ENCODE results near the gene SH3GL1. TPM values are rescaled to one million over a fixed set of nuclear protein-coding genes. Genes with fewer than 3 reads are reported as not detected.

SH3GL1 gene
- total and polyA plus RNA-seq, 2 of the 4 experiments (the other 2 are of a cell fraction) = 28.1 to 138 TPM

DNA sequence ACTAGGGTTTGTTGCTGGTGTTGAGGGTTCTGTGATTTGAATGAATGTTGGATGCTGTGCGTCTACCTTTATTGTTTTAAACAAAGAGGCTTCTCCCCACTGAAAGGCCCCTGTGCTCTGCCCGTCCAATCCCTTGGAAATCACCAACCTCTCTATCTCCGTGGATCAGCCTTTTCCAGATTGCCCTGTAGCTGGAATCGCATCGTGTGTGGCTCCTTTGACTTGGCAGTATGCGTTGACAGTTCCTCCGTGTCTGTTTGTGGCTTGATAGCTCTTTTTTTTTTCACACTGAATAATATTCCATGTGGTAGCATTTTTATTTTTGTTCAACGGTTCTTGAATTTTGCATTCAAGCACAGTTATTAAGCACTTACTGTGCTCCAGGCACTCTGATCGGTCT, 34.0 kb upstream of the SH3GL1 start:
- dilution Hi-C loops (cut with HindIII; ENCODE audit: low sequenced_read_pairs, unreplicated experiment) = no loop called here
- peaks cover 3 to 15% of the 10 kb centered on the region in 2 experiments for H3K79me1 ChIP-seq (ENCODE audit: low read depth in 1 of 2, low read length in 2 of 2)
- no TSS peak for BruUV-seq (replicated peaks)
- no peak overlapping the region for H4K91ac ChIP-seq (ENCODE audit: insufficient read depth, low read depth, low read length)
- no peaks in the 10 kb centered on the region for H4K20me1 ChIP-seq (ENCODE audit: insufficient read depth, low read length)
- no peak overlapping the region for H2AFZ ChIP-seq (replicated peaks; ENCODE audit: low read length, poor library complexity)
- intact Hi-C loops (cut with micrococcal nuclease) = no loop called here
- no peak overlapping the region for H3K18ac ChIP-seq (ENCODE audit: low read depth, low read length)
- DNase-seq = no peak
- no peak overlapping the region for H3K4me2 ChIP-seq (ENCODE audit: low read depth, low read length)
- no peak overlapping the region for H3K56ac ChIP-seq (ENCODE audit: extremely low read depth, insufficient read depth, low read length)
- H2BK20ac ChIP-seq (ENCODE audit: low read depth, low read length) = no peak overlapping the region
- H3K9me3 ChIP-seq (ENCODE audit: control insufficient read depth, insufficient read depth, low read length) = no peaks in the 10 kb centered on the region
- no peak overlapping the region for H2BK120ac ChIP-seq (ENCODE audit: low read depth, low read length)
- H3K36me3 ChIP-seq (ENCODE audit: control insufficient read depth, insufficient read depth, low read length) = peaks cover 27% of the 10 kb centered on the region
- H3K4ac ChIP-seq (ENCODE audit: low read depth, low read length) = no peak overlapping the region
- ATAC-seq (ENCODE audit: low read depth) = no peak
- H3K9ac ChIP-seq (ENCODE audit: low read depth, low read length) = no peak overlapping the region
- no peak overlapping the region for H3K14ac ChIP-seq (replicated peaks; ENCODE audit: low read depth, low read length)
- in situ Hi-C loops (cut with MboI; ENCODE audit: low sequenced_read_pairs) = no loop called here
- no peak for TF ChIP-seq BHLHE40 (IDR thresholded peaks at IDR 0.05; ENCODE audit: low read depth, low read length)
- TF ChIP-seq SMC3 (IDR thresholded peaks at IDR 0.05; ENCODE audit: low read depth, low read length) = no peak
- no peak for TF ChIP-seq RAD21 (IDR thresholded peaks at IDR 0.05; ENCODE audit: low read length)
- no peak for TF ChIP-seq CEBPB (IDR thresholded peaks at IDR 0.05; ENCODE audit: low read depth, low read length)
- no peak for TF ChIP-seq USF2 (IDR thresholded peaks at IDR 0.05; ENCODE audit: low read depth, low read length)
- TF ChIP-seq CHD1 (IDR thresholded peaks at IDR 0.05; ENCODE audit: low read depth, low read length) = no peak
- no peak for TF ChIP-seq CTCF (conservative IDR thresholded peaks at IDR 0.05; ENCODE audit: low read depth, low read length)
- TF ChIP-seq NFE2L2 (IDR thresholded peaks at IDR 0.05; ENCODE audit: low read depth, low read length) = no peak
- TF ChIP-seq MAZ (IDR thresholded peaks at IDR 0.05; ENCODE audit: borderline replicate concordance, low read depth, low read length) = no peak
- no peak overlapping the region for H3K4me3 ChIP-seq (ENCODE audit: insufficient read depth, low read depth, low read length)
- POLR2A ChIA-PET (ENCODE audit: unreplicated experiment) = no interaction called here
- CTCF ChIA-PET = no interaction called here
- no peak overlapping the region for H4K5ac ChIP-seq (ENCODE audit: low read depth, low read length)
- no peak overlapping the region for H3K27ac ChIP-seq (ENCODE audit: insufficient read depth, low read length)
- peaks cover 6% of the 10 kb centered on the region; the same call in 1 of the 2 replicates for H3K4me1 ChIP-seq (ENCODE audit: control insufficient read depth, insufficient read depth, low read length)
- no peak overlapping the region for H2AK5ac ChIP-seq (ENCODE audit: low read depth, low read length)
- H3K9me1 ChIP-seq (ENCODE audit: insufficient read depth, low read length) = no peaks in the 10 kb centered on the region; the same call in 1 of the 2 replicates
- no peak overlapping the region for H3K23ac ChIP-seq (ENCODE audit: low read depth, low read length)
- 100% methylated on average over 1 of the region's 9 CpGs; no CpG with 5 or more reads in 1 of the 2 experiments for WGBS, 2 experiments (ENCODE audit: extremely low coverage in 2 of 2, insufficient read length in 1 of 2)
- H2BK15ac ChIP-seq (ENCODE audit: low read depth, low read length) = no peak overlapping the region
- no peak overlapping the region for H2BK5ac ChIP-seq (ENCODE audit: low read depth, low read length, poor library complexity, severe bottlenecking)
- no peak overlapping the region for H2AK9ac ChIP-seq (replicated peaks; ENCODE audit: low read depth, low read length, poor library complexity)
- H4K8ac ChIP-seq (ENCODE audit: low read depth in 2 of 2, low read length in 2 of 2) = no peak overlapping the region
- H3K27me3 ChIP-seq (ENCODE audit: control insufficient read depth, insufficient read depth, low read length) = no peaks in the 10 kb centered on the region

Data from IMR-90 (cell line).